OCI-LY7 (cell line): ENCODE measurements around the gene FBXW12.
"Not testable (repeated sequence)": the region's sequence is repeated elsewhere in the genome, so short reads cannot be mapped to it uniquely, and the experiment has no call there.

ENCODE experiments used
- CTCF ChIP-seq: fragments of 200-600 bp; sonication (generic); conservative IDR thresholded peaks from 2 replicates; pipeline ENCODE4 v1.5.1; 2014; ENCODE audit warnings: mild to moderate bottlenecking, antibody characterized with exemption, low read length, moderate library complexity, mixed read lengths
- EZH2phosphoT487 ChIP-seq: fragments of 200-600 bp; sonication (generic); IDR thresholded peaks from 2 replicates; pipeline ENCODE4 v1.6.1; 2018; ENCODE audit warnings: low read depth, borderline replicate concordance, mild to moderate bottlenecking, mixed run types, antibody characterized with exemption, low read length, moderate library complexity, mixed read lengths

- TF ChIP-seq CTCF, EZH2phosphoT487: not testable (repeated sequence)
Measured at GRCh38 chr3:48401434-48401901, 29.4 kb downstream of the FBXW12 start.
